Activated CD4-positive, CD25-positive, alpha-beta regulatory T cell treated with anti-CD3 and anti-CD28 coated beads, Interleukin-2, amount 50 U/mL, for 72 hours (primary cell): ENCODE data around the gene RTTN.

Experiments used
- DNase-seq: peaks from one replicate; pipeline ENCODE4 v3.0.0; 2021

RTTN gene

GRCh38 chr18:69969491-69969890, 236.0 kb downstream of the RTTN start:
- no peak for DNase-seq

DNA sequence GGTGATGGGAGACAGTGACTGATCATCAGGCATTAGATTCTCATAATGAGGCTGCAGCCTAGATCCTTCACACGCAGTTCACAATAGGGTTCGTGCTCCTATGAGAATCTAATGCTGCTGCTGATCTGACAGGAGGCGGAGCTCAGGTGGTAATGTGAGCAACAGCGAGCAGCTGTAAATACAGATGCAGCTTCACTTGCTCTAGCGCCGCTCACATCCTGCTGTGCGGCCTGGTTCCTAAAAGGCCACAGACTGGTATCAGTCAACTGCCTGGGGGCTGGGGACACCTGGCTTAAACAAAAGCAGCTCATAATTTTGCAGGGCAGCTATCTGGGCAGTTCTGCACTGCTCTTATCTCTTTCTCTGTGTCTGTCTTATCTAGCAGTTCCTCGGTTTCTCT, 237.4 kb downstream of the RTTN start:
- DNase-seq, result no peak

DNA sequence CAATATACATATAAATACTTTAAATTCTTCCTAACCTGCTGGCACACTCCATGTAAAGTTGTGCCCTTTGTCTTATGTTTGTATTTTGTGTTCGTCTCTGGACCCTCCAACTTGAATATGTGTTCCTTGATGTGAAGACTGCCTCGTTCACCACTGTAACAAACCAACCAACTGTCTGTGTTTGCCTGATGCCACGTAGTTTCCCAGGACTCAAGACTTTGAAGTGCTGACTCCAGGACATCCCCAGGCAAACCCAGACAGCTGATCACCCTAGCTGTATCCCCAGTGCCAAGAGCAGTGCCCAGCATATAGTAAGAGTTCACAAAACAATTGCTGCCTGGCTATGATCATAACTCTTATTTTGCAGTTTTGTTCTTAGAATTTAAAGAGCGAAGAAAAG, 242.3 kb downstream of the RTTN start:
- DNase-seq, result no peak

- no peak for DNase-seq
These were observed 243.8 kb downstream of the RTTN start for GRCh38 chr18:69961718-69962117.

DNA sequence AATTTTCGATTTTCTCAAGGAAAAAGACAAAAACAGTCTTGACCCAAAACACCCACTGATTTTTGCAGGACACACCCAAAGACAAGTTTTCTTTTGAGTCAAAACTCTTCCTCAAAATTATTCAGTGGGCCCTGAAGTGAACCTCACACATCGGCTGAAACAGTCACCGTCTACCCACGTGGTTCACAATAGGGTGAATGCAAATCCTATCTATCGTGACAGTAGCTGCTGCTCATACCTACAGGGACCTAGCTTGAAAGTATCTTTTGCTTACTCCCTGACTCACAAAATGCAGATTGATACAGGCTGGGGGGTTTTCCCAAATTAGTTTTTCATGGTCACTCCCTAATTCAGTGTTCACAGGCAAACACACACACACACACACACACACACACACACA, 247.1 kb downstream of the RTTN start:
- no peak for DNase-seq

DNA sequence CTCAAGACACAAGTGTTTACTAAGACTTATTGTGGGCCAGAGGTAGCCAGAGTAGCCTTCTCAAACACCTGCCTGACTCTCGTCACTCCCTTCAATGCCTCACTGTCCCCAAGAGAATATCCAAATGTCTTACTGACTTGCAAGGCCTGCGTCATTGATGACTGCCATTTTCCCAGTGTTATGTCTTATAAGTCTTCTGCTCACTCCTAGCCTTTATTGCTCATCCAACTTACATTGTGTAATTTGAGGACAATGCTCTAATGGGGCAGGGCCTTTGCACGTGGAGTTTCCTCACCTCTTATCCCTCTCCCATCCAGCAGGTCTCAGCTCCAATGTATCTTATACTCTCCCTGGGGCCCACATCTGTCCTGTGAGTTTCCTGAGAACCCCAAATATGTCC, 247.7 kb downstream of the RTTN start:
- no peak for DNase-seq

GRCh38 chr18:69956665-69957620, 248.5 kb downstream of the RTTN start:
- no peak for DNase-seq

DNA sequence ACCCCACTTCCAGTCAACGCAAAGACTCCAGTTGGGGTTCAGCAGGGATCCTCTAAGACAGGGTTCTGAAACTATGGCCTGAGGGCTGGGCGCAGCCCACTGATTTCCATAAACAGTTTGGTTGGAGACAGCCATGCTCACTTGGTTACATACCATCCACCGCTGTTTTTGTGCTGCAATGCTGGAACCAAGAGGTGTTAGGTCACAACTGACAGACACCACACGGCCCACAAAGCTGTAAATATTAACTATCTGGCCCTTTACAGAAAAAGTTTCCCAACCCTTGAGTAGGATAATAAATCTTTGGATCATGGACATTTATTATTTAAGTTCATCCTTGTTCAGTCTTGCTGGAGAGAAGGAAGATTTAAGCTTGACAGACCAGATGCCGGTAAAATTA, 249.4 kb downstream of the RTTN start:
- no peak for DNase-seq

DNA sequence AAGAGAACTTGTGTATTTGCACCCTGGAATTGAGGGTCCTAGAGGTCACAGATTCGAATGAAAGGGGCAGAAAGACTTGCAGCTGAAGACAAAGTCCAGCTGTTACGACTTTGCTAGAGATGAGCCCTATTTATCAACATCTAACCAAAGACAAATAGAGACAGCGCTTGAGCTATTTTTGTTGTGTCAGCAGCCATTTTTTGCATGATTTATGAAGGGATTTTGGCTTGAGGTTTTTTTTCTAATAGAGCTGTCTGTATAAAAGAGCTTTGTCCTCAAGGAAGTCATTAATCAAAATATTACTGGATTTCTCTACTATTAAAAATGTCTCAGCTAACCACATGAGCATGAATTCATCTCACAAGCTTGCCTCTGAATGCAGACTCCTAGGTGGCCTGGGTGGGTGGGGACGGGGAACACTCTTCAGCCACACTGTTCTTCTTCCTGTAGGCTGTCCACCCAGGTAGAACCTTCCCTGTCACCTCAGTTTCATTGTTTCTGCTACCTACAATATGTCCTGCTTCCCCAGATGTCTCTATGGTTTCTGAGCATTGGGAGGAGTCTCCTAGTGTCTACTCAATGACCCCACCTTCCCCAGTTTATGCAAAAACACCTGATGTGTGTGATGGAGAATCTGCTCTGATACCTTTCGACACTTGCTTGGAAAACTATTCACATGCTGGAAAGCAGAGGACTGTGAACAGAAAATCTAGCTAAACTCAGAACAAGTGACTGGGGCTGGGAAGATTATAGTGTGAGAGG, 250.6 kb downstream of the RTTN start:
- no peak for DNase-seq

DNA sequence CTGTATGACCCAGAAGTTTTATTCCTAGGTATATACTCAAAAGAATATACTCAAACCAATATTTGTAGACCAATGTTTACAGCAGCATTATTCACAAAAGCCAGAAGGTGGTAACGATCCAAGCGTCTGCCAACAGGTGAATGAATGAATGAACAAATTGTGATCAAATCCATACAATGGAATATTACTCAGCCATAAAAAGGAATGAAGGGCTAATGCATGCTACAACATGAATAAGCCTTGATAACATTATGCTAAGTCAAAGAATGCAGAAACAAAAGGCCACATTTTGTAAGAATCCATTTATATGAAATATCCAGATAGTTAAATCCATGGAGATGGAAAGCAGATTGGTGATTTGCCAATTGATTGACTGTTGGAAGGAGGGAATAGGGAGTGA, 252.3 kb downstream of the RTTN start:
- DNase-seq, result no peak
